Fibroblast of the aortic adventitia (primary cell): ENCODE results near the gene NCAM1. TPM values are rescaled to one million over a fixed set of nuclear protein-coding genes. Genes with fewer than 3 reads are reported as not detected.
"Not testable (repeated sequence)": the region's sequence is repeated elsewhere in the genome, so short reads cannot be mapped to it uniquely, and the experiment has no call there.

Experiments
- DNase-seq: peaks from one replicate; pipeline ENCODE4 v3.0.0-alpha.2; 2010; ENCODE audit warnings: low read depth
- H3K4me3 ChIP-seq: 2 replicates; pipeline ENCODE4 v1.5.1; 2011; ENCODE audit warnings: low read depth, mild to moderate bottlenecking, control low read depth, low read length, moderate library complexity
- CTCF ChIP-seq: IDR thresholded peaks from 2 replicates; pipeline ENCODE4 v1.5.1; 2011; ENCODE audit warnings: mild to moderate bottlenecking, low read length, control low read depth, inconsistent platforms; ENCODE audit not compliant: insufficient read depth
- total RNA-seq: library from RNA; depleted of rRNA; stranded (reverse); fragments of >200 nt; gene quantifications from 2 replicates; pipeline ENCODE4 v1.2.3, GENCODE V29; 2012; ENCODE audit warnings: low replicate concordance

The NCAM1 gene
- total RNA-seq, 1 donor = 3.0 TPM

GRCh38 chr11:113288286-113288863 lies 327.2 kb downstream of the NCAM1 start:
- H3K4me3 ChIP-seq = no peak overlapping the region
- no peak for DNase-seq
- TF ChIP-seq CTCF = no peak

- peak; percentile 54 for DNase-seq
- no peak overlapping the region for H3K4me3 ChIP-seq
- TF ChIP-seq CTCF = peak; percentile 94
Observed at GRCh38 chr11:113289431-113290187, 328.4 kb downstream of the NCAM1 start.

- no peak for TF ChIP-seq CTCF
- H3K4me3 ChIP-seq = no peak overlapping the region
- no peak for DNase-seq
Observed at GRCh38 chr11:113293936-113294335, 332.7 kb downstream of the NCAM1 start.

GRCh38 chr11:113295993-113296392 lies 334.8 kb downstream of the NCAM1 start:
- no peak for TF ChIP-seq CTCF
- no peak overlapping the region for H3K4me3 ChIP-seq
- DNase-seq = no peak

- no peak for TF ChIP-seq CTCF
- no peak overlapping the region for H3K4me3 ChIP-seq
- DNase-seq = no peak
Observed at GRCh38 chr11:113296447-113297205, 335.4 kb downstream of the NCAM1 start.

- DNase-seq, H3K4me3 ChIP-seq: not testable (repeated sequence)
Observed at GRCh38 chr11:113298496-113298895, 337.3 kb downstream of the NCAM1 start.

- no peak for TF ChIP-seq CTCF
- DNase-seq = no peak
- H3K4me3 ChIP-seq = no peak overlapping the region
Observed at GRCh38 chr11:113304916-113305315, 343.7 kb downstream of the NCAM1 start.
